HepG2 (cell line): ENCODE data around the gene SPRED2. TPM values are rescaled to one million over a fixed set of nuclear protein-coding genes. Genes with fewer than 3 reads are reported as not detected.

Source experiments
- ATAC-seq: fragments of 200-7000 bp; cut with Tn5 transposase; 3 replicates; pipeline ENCODE4 v1.9.1; 2020; ENCODE audit warnings: mild to moderate bottlenecking, moderate library complexity
- BruUV-seq: library from RNA; stranded (reverse); fragments of 400-500 nt; replicated peaks from 2 replicates; lab custom pipeline; 2021; lab: Mats Ljungman, UMichigan
- CTCF ChIA-PET: fragments of 300-600 bp; formaldehyde crosslinking; extraction: SDS; loops from one replicate; lab custom pipeline; 2021; ENCODE audit warnings: low total read pairs, inconsistent platforms, low intra/inter-chr PET ratio; lab: Yijun Ruan, JAX
- POLR2A ChIA-PET: fragments of 350-600 bp; sonication (Branson Sonifier 250); formaldehyde crosslinking; loops from one replicate; lab custom pipeline; 2020; ENCODE audit warnings: antibody characterized with exemption, inconsistent platforms; lab: Yijun Ruan, JAX
- DNase-seq: peaks from one replicate; pipeline ENCODE4 v3.0.0-alpha.2; 2015; ENCODE audit warnings: low spot score
- FAIRE-seq: peaks from 3 replicates; lab custom pipeline; 2011; peaks lifted over from hg19 to GRCh38; lab: Jason Lieb, UNC
- H2AFZ ChIP-seq: one replicate; pipeline ENCODE4 v1.6.1; 2011; ENCODE audit warnings: low read length, inconsistent platforms
- H3K27ac ChIP-seq: fragments of 300-600 bp; 3 replicates; pipeline ENCODE4 v1.8.0; 2011; ENCODE audit warnings: mixed run types, mild to moderate bottlenecking, mixed read lengths, low read length, inconsistent platforms; ENCODE audit not compliant: insufficient read depth; ENCODE audit errors: extremely low read length
- H3K27me3 ChIP-seq, 2 experiments: fragments of 200-600 bp in 1 of 2; 2 replicates in 1 of 2; 3 replicates in 1 of 2; pipeline versions ENCODE4 v1.6.0 to v1.8.0; 2011; ENCODE audit warnings: low read length in 2 of 2, mild to moderate bottlenecking in 2 of 2, moderate library complexity in 2 of 2, inconsistent platforms in 1 of 2; ENCODE audit not compliant: insufficient read depth in 2 of 2, control insufficient read depth in 1 of 2
- H3K36me3 ChIP-seq, 2 experiments: fragments of 200-600 bp in 1 of 2; replicated peaks in 1 of 2; 2 replicates in 1 of 2; 3 replicates in 1 of 2; pipeline versions ENCODE4 v1.5.1 to v1.8.0; 2011; ENCODE audit warnings: low read length in 2 of 2, inconsistent platforms in 1 of 2; ENCODE audit not compliant: insufficient read depth in 2 of 2, control insufficient read depth in 1 of 2
- H3K4me1 ChIP-seq: 2 replicates; pipeline ENCODE4 v1.5.1; 2012; ENCODE audit warnings: low read length, inconsistent platforms; ENCODE audit not compliant: insufficient read depth
- H3K4me2 ChIP-seq: 2 replicates; pipeline ENCODE4 v1.6.0; 2011; ENCODE audit warnings: low read depth, low read length, inconsistent platforms
- H3K4me3 ChIP-seq, 3 experiments: fragments of 200-600 bp in 1 of 3; sonication (generic), shearing (Covaris generic) in 1 of 3; replicated peaks in 1 of 3; 2 replicates each; pipeline ENCODE4 v1.5.1; 2011 to 2016; ENCODE audit warnings: low read length in 3 of 3, inconsistent platforms in 2 of 3, low read depth in 2 of 3, mild to moderate bottlenecking in 2 of 3, control low read depth in 1 of 3, mixed read lengths in 1 of 3; ENCODE audit not compliant: insufficient read depth in 1 of 3
- H3K79me2 ChIP-seq: one replicate; pipeline ENCODE4 v1.6.1; 2011; ENCODE audit warnings: low read length, inconsistent platforms; ENCODE audit not compliant: insufficient read depth
- H3K9ac ChIP-seq: 2 replicates; pipeline ENCODE4 v1.6.0; 2011; ENCODE audit warnings: mild to moderate bottlenecking, low read depth, low read length, inconsistent platforms; ENCODE audit not compliant: insufficient read depth
- H3K9me3 ChIP-seq: 2 replicates; pipeline ENCODE4 v1.5.1; 2012; ENCODE audit warnings: mild to moderate bottlenecking, low read length
- H4K20me1 ChIP-seq: 2 replicates; pipeline ENCODE4 v1.6.0; 2011; ENCODE audit warnings: inconsistent platforms, mild to moderate bottlenecking, low read length, moderate library complexity; ENCODE audit not compliant: insufficient read depth
- ATF7-NPFF ChIP-seq: sonication (generic); formaldehyde crosslinking; IDR thresholded peaks from 2 replicates; pipeline ENCODE4 v1.8.1; 2023; ENCODE audit warnings: mild to moderate bottlenecking, low read depth, missing genetic modification reagents, moderate library complexity
- CAMTA2 ChIP-seq: sonication (generic); formaldehyde crosslinking; IDR thresholded peaks from 2 replicates; pipeline ENCODE4 v1.4.0; 2020; ENCODE audit warnings: mild to moderate bottlenecking, missing genetic modification reagents, borderline replicate concordance
- FOXJ3 ChIP-seq: sonication (generic); formaldehyde crosslinking; IDR thresholded peaks from 2 replicates; pipeline ENCODE4 v1.4.0; 2020; ENCODE audit warnings: missing genetic modification reagents, mild to moderate bottlenecking, borderline replicate concordance
- HNRNPLL ChIP-seq: fragments of 200-400 bp; formaldehyde crosslinking; IDR thresholded peaks from 2 replicates; pipeline ENCODE4 v1.6.1; 2017; ENCODE audit warnings: mild to moderate bottlenecking, low read depth, low read length; ENCODE audit not compliant: poor library complexity, severe bottlenecking
- HOMEZ ChIP-seq: IDR thresholded peaks from 2 replicates; pipeline ENCODE4 v1.6.1; 2016; ENCODE audit warnings: low read depth
- MLXIP ChIP-seq: sonication (generic); formaldehyde crosslinking; IDR thresholded peaks from 2 replicates; pipeline ENCODE4 v1.9.0; 2021; ENCODE audit warnings: missing genetic modification reagents, borderline replicate concordance
- PTBP1 ChIP-seq: fragments of 200-400 bp; formaldehyde crosslinking; IDR thresholded peaks from 2 replicates; pipeline ENCODE4 v1.6.1; 2018; ENCODE audit warnings: low read length, low read depth; ENCODE audit not compliant: poor library complexity, severe bottlenecking
- RBM22 ChIP-seq: fragments of 200-400 bp; formaldehyde crosslinking; optimal IDR thresholded peaks from 2 replicates; pipeline ENCODE3; 2017; ENCODE audit warnings: mild to moderate bottlenecking, low read length, moderate library complexity
- SETDB1 ChIP-seq: sonication (generic); formaldehyde crosslinking; IDR thresholded peaks from 2 replicates; pipeline ENCODE4 v1.5.1; 2020; ENCODE audit warnings: missing genetic modification reagents, mild to moderate bottlenecking, borderline replicate concordance
- ZBTB39 ChIP-seq: sonication (generic); formaldehyde crosslinking; IDR thresholded peaks from 2 replicates; pipeline ENCODE4 v1.5.0; 2020; ENCODE audit warnings: missing genetic modification reagents
- ZFP36L1 ChIP-seq: sonication (generic); formaldehyde crosslinking; IDR thresholded peaks from 2 replicates; pipeline ENCODE4 v1.8.0; 2022; ENCODE audit warnings: mild to moderate bottlenecking, missing genetic modification reagents, moderate library complexity
- ZFX ChIP-seq: sonication (generic); formaldehyde crosslinking; IDR thresholded peaks from 2 replicates; pipeline ENCODE4 v1.4.0; 2020; ENCODE audit warnings: mild to moderate bottlenecking, low read depth, missing genetic modification reagents, moderate library complexity
- ZMYM4 ChIP-seq: sonication (generic); formaldehyde crosslinking; IDR thresholded peaks from 2 replicates; pipeline ENCODE4 v1.8.1; 2023; ENCODE audit warnings: mild to moderate bottlenecking, missing genetic modification reagents
- ZNF251 ChIP-seq: sonication (generic); formaldehyde crosslinking; IDR thresholded peaks from 2 replicates; pipeline ENCODE4 v1.9.0; 2021; ENCODE audit warnings: mild to moderate bottlenecking, missing genetic modification reagents
- ZNF30 ChIP-seq: sonication (generic); formaldehyde crosslinking; IDR thresholded peaks from 2 replicates; pipeline ENCODE4 v1.5.0; 2020; ENCODE audit warnings: mild to moderate bottlenecking, missing genetic modification reagents
- ZNF326 ChIP-seq: sonication (generic); formaldehyde crosslinking; IDR thresholded peaks from 2 replicates; pipeline ENCODE4 v1.4.0; 2020; ENCODE audit warnings: missing genetic modification reagents, borderline replicate concordance
- ZNF780A ChIP-seq: sonication (generic); formaldehyde crosslinking; IDR thresholded peaks from 2 replicates; pipeline ENCODE4 v1.8.0; 2022; ENCODE audit warnings: mild to moderate bottlenecking, missing genetic modification reagents, moderate library complexity
- WGBS: methylation state at CpG from one replicate; pipeline ENCODE4 v1.1.6; 2017; ENCODE audit warnings: low lambda C conversion rate; 5-methylcytosine and 5-hydroxymethylcytosine counted together
- in situ Hi-C: cut with HindIII; loops from 2 replicates; pipeline ENCODE4 v1.10.0; 2017; ENCODE audit warnings: low pct_unique_long_range_greater_than_20kb; ENCODE audit not compliant: extremely low pct_ligation_motif_present
- intact Hi-C: fragments of 100-400 bp; cut with micrococcal nuclease; formaldehyde crosslinking; loops from one replicate; pipeline ENCODE4 v1.10.0; 2022; ENCODE audit not compliant: unreplicated experiment
- polyA plus RNA-seq, 8 experiments: library from polyadenylated mRNA; depleted of rRNA in 3 of 8; stranded (reverse) in 7 of 8; unstranded in 1 of 8; fragments of >200 nt; fragmentation: Illumina TruSeq in 4 of 8; extraction: Trizol in 4 of 8; gene quantifications; 2 replicates each; pipeline versions ENCODE4 v1.2.1 to v1.2.3, GENCODE V29; 2011 to 2016; ENCODE audit warnings: low read depth in 4 of 8, missing spikeins in 1 of 8, mixed read lengths in 1 of 8; ENCODE audit not compliant: insufficient read depth in 1 of 8
- total RNA-seq, 5 experiments: library from RNA; depleted of rRNA; stranded (reverse); fragments of >200 nt; fragmentation: Illumina TruSeq; extraction: Trizol; gene quantifications; 2 replicates each; pipeline ENCODE4 v1.2.3, GENCODE V29; 2016; ENCODE audit warnings: low read depth in 1 of 5

Gene SPRED2
- total and polyA plus RNA-seq, 2 of the 13 experiments (the other 11 are each of a cell fraction or from before 2014, with no cell fraction given), result 13.0 to 37.0 TPM

- Histone ChIP-seq H2AFZ (no peak overlapping the region), H3K4me2 (no peak overlapping the region), H3K27ac (no peak overlapping the region), H3K9ac (no peak overlapping the region), H3K79me2 (peaks cover 91% of the 10 kb centered on the region), H3K4me1 (peaks cover 81% of the 10 kb centered on the region), H4K20me1 (peaks cover 75% of the 10 kb centered on the region), H3K9me3 (no peaks in the 10 kb centered on the region), H3K36me3 (peaks cover 3 to 8% of the 10 kb centered on the region in 2 experiments), H3K27me3 (no peaks in the 10 kb centered on the region), H3K4me3 (no peak overlapping the region)
- CTCF ChIA-PET, result no interaction called here
- intact Hi-C loops, result no loop called here
- ATAC-seq (no peak), DNase-seq (no peak), FAIRE-seq (no peak)
- POLR2A ChIA-PET, result no interaction called here
- BruUV-seq, result no TSS peak
- WGBS, result 95% methylated on average over 3 of the region's 3 CpGs
- in situ Hi-C loops, result no loop called here
- TF ChIP-seq FOXJ3 (CRISPR knock-in tag) (no peak), RBM22 (peak; percentile 76), CAMTA2 (CRISPR knock-in tag) (no peak), ZMYM4 (CRISPR knock-in tag) (no peak), HOMEZ (CRISPR knock-in tag) (no peak), MLXIP (no peak), ZNF326 (CRISPR knock-in tag) (no peak), PTBP1 (no peak), ZNF251 (CRISPR knock-in tag) (no peak), ZFP36L1 (CRISPR knock-in tag) (no peak), ZNF780A (CRISPR knock-in tag) (no peak), ZNF30 (CRISPR knock-in tag) (0 out of 2 replicates have a peak, but pooled peaks have one; percentile 11), SETDB1 (no peak), ZFX (CRISPR knock-in tag) (0 out of 2 replicates have a peak, but pooled peaks have one; percentile 7), HNRNPLL (no peak), ZBTB39 (no peak), ATF7-NPFF (0 out of 2 replicates have a peak, but pooled peaks have one; percentile 4)
Measured at GRCh38 chr2:65388596-65389390, 43.6 kb downstream of the SPRED2 start.
